Renal cortical epithelial cell (primary cell): ENCODE results near the gene MGAT4B. TPM values are rescaled to one million over a fixed set of nuclear protein-coding genes. Genes with fewer than 3 reads are reported as not detected.
A peak's percentile ranks its signal among the peaks of the same experiment; 100 is the strongest.

Source experiments
- DNase-seq: peaks from one replicate; pipeline ENCODE4 v3.0.0-alpha.2; 2011; ENCODE audit warnings: low read depth
- total RNA-seq: library from RNA; depleted of rRNA; stranded (reverse); fragments of >200 nt; gene quantifications from 2 replicates; pipeline ENCODE4 v1.2.3, GENCODE V29; 2014

The MGAT4B gene
- total RNA-seq, 1 donor from 2014 or later: 323 TPM

DNA sequence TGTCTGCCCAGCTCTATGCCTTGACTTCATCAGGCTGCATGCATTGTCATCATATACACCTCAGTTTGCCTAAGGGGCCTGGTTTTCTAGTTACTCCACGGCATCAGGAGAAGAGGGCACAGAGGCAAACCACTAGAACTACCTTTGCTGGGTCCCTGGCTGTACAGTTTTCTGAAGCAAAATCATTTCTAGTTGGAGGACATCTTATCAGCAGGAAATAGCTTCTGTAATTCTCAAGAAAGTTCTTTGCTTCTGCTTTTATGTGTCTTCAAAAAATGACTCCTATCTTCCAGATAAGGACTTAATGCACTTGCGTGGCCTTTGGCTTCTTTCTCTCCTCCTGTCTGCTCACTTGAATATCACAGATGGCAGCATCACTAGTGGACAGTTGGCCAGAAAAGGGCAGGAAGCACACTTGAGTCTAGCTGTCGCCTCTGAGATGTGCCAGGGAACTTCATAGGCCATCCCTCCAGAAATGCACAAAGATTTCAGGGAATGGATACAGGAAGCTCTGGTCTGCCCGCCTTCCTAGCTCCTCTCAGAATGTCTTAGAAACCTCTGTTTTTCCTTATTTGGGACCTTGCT is 35.3 kb downstream of the MGAT4B start:
- DNase-seq: no peak

DNA sequence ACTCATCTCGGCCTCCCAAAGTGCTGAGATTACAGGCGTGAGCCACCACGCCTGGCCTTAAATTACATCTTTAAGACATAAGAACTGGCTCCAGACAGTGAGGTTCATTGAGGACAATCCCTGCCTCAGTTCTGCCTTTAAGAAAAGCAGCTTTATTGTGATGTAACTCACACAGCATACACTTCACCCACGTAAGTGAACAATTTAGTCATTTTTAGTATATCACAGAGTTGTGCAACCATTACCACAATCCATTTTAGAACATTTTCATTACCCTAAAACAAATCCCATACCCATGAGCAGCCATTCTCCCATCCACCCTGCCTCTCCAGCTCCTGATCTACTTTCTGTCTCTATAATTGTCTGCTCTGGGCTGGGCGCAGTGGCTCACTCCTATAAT is 36.9 kb downstream of the MGAT4B start:
- no peak for DNase-seq

DNA sequence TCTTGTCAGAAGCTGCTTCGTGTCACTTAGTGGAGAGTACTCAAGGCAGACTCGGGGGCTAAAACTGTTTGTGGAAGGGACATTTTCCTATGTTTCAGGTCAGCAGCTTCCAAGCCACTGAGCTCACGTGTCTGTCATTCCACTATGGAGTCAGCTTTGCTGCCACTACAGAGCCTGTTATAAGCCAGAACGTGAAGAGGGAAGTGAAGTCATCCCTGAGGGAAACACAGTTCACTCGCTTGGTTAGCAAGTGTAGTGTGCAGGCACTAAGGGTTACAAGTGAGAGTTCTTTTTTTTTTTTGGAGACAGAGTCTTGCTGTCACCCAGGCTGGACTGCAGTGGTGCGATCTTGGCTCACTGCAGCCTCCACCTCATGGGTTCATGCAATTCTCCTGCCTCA is 37.4 kb downstream of the MGAT4B start:
- DNase-seq: no peak

DNA sequence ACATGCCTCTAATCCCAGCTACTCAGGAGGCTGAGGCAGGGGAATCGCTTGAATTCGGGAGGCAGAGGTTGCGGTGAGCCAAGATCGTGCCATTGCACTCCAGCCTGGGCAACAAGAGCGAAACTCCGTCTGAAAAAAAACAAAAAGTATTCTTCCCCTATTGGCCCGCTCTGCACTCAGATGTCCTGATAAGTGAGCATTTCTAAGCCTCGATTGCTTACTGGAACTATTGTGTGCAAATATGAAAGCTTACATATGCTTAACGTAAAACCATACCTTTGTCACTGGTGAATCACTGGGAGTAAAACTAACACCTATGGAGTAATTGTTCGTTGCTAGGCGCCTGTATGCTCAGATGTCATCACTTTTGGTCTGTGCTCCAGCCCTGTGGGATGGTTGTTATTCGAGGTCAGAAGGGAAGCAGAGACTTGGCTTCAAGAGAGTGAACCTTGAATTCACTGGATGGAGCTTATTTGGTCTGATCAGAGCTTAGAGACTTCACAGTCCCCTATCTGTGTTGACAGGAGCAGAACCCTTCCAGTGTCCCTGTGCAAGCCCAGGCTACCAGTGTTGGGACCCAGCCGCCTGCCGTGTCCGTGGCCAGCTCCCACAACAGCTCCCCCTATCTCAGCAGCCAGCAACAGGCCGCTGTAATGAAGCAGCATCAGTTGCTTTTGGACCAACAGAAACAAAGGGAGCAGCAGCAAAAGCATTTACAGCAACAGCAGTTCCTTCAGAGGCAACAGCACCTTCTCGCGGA is 38.2 kb downstream of the MGAT4B start:
- DNase-seq: no peak

DNA sequence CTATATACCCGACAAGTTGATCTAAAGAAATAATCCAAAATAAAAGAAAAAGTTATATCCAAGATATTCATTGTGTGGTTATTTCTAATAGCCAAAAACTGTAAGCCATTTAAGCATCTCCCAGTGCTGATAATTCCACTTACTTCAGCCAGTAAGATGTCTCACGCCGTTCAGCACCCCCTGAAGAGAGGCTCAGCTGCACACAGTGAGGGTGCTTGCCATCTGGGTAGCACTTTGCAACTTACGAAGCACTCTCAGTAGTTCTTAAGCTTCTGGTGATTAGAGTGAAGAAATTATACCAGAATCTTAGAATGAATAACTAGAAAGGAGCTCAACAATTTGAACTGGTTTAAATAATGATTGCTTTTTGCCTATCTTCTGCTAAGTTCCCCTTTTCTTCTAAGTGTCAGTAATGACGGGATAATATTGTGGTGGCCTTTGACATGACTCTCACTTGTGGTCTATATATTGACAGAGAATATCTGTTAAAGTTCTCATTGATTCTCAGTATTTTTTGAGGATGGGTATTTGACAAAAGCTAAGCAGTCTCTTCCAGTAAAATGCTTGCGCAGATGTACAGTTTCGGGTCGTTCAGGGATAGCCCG is 39.1 kb downstream of the MGAT4B start:
- no peak for DNase-seq

DNA sequence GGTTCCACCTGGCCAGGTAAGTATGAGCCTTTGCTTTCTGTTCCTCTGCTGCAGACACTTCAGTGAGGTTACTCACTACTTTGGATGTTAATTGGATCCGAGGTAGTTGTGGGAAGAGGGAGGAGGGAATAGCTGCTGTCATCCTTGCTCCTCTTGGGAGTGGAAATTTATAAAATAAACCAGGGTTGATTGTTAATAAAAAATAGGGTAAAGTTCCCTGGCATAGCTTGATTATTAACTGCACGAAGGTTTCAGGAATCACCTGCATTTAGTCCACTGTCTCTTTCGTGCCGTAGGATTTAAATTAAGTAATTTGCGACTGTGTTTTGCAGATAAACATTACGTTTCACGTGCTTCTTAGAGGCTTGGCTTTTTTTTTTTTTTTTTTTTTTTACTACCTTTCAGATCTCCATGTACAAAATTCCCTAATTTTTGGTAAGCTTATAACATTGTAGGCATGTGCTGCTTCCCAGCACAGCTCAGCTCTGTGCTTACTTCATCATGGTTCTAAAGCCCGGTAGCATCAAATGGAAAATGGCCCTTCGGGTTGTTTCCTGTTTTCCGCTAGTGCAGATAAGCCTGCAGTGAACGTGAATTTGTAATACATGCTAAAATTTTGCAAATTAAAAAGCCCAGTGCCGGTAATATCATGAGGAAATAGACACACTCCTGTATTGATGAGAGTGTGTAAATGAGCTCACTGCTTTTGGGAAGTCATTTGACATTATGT is 39.8 kb downstream of the MGAT4B start:
- peak; percentile 66 for DNase-seq

DNA sequence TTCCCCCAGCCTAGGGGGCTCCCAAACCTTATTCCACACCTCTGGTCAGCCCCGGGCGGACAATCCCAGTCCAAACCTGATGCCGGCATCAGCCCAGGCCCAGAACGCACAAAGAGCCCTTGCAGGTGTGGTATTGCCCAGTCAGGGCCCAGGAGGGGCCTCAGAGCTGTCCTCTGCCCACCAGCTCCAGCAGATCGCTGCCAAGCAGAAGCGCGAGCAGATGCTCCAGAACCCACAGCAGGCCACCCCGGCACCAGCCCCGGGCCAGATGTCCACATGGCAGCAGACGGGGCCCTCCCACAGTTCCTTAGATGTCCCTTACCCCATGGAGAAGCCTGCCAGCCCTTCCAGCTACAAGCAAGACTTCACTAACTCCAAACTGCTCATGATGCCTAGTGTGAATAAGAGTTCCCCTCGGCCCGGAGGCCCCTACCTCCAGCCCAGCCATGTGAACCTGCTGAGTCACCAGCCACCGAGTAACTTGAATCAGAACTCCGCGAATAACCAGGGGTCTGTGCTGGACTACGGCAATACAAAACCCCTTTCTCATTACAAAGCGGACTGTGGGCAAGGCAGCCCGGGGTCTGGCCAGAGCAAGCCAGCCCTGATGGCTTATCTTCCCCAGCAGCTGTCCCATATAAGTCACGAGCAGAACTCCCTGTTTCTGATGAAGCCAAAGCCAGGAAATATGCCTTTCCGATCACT is 40.5 kb downstream of the MGAT4B start:
- peak; percentile 75 for DNase-seq

DNA sequence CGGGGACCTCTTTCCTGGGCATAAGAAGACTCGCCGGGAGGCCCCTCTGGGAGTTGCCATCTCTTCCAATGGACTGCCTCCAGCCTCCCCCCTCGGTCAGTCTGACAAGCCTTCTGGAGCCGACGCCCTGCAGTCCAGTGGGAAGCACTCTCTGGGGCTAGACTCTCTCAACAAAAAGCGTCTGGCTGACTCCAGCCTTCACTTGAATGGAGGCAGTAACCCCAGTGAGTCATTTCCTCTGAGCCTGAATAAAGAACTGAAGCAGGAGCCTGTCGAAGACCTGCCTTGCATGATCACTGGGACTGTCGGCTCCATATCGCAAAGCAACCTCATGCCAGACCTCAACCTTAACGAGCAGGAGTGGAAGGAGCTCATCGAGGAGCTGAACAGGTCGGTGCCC is 41.3 kb downstream of the MGAT4B start:
- DNase-seq: peak; percentile 82

DNA sequence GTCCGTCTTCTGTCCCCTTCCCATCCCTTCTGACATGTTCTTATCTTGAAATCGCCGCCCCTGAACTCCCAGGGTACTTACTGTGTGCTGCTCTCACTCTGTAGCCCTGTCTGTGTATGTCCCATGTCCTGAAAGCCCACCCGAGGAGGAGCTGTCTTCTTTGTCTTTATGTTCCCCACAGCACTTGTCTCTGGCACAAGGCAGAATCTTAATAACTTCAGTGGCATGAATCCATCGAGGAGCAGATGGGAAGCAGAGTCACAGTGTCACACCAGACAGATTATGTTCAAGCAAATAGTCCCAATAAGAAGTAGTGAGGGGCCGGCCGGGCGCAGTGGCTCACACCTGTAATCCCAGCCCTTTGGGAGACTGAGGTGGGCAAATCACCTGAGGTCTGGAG is 42.6 kb downstream of the MGAT4B start:
- DNase-seq: no peak

DNA sequence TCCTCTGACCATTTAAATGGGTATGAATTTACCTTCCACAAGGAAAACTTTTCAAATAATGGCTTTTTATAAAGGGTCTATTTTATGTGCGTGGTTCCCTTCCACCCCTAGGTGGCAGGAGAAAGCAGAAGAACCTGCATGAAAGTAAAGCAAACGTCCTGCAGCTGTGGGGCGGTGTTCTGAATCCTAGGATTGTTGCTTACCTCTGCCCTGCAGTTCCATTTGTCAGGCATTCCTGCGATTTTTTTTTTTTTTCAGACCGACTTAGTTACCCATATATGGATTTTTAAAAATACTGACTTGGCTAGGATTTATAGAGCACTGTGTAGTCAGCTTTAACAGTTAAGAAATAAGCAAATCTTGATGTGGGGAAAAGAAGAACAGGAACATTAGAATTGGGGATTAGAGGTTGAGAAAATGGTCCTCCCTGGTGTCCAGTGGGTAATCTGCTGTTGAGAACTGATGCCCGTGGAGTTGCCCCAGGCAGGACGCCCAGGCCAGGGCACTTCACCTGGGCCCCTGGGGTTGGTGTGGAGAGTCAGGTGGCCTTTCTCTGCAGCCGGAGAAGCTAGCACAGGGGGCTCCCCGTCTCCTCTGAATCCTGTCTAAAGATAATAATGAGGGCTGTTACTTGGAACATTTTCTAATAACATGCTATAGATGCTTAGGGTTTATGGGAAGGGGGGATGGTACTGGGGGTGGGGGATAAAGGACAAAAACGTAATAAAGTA is 43.3 kb downstream of the MGAT4B start:
- DNase-seq: peak; percentile 85

DNA sequence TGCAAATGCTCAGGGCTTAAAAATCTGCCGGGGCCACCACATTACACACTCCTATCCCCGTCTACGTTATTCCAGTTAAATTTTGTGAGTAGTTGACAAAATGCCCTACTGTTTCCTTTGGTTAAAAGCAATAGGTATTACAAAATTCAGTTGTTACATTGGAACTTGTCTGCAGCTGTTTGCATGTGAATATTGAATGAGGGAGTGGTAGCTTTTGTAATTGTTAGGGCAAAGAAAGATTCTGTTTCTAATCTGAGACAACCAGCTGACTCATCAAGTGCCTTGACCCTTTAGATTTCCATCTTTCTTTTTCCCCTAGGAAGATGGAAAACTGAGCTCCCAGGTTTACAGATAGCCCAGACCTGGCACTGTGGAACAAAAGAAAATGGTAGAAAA is 43.9 kb downstream of the MGAT4B start:
- peak; percentile 62 for DNase-seq

DNA sequence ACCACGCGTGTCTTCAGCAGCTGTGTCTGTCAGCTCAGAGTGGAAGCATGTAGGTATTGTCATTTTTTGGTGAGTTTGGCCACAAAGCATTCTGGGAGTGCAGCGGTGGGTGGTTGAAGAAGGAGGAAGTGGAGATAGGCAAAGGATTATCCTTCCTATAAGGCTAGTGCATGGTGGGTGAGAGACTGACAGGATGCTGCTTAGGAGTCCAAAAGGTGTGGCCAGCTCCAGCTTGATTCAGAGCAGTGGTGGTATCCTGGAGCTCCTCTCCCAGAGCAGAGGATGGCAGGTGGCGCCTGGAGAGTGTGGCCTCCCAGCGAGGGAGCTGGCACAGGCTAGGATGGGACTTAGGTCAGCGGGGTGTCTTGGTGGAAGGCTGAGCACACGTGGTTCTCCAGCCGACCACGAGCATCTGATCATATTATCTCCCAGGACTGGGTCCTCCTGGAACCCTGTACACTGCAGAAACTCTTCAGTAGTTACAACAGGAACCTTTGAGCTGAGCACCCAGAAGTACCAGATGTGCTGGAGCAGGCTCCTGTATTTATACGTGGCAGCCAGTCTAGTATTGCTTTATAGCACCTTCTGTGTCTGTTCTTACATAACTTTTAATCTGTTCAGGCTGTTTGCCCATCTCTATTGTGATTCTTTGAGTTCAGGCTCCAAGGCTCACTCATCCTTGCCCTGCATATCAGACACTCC is 44.4 kb downstream of the MGAT4B start:
- DNase-seq: peak; percentile 42

DNA sequence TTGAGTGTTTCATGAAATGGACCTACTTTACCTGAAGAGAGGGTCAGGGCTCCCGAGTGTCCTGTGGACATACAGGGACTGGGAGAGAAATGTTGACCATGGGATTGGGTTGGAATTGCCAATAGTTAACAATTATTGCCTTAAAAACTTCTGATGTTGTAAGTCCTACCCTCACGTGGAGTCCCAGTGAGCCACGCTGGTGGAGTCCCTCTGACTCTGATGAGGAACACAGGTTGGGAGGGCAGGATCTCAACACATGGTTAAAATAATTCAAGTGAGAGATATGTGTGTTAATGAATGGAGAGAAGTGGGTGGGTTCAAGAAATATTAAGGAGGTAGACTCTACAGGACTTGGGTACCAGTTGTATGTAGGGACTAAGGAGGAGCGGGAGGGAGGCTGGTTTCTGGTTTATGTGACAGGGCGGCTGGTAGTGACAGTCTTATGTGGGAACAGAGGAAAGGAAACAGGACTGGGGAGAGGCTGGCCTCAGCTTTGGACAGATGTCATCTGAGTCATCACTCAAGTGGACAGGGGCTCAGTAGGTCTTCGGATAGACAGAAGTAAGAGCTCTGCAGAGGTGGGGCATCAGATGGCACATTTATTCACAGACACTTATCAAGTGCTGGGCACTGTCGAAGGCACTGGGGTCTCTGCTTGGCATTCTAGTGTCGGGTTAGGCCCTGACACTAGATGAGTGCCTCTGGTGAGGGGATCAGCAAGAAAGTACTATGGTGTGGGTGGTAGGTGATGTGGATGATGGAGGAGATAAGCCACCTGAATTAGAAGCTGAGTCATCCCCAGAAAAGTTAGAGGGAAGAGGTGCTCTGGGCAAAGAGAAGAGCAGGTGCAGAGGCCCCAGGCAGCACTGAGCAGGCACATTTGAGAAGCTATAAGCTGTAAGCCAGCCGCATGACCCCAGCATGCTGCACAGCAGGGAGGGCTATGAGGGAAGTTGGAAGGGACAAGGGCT is 46.8 kb downstream of the MGAT4B start:
- no peak for DNase-seq

DNA sequence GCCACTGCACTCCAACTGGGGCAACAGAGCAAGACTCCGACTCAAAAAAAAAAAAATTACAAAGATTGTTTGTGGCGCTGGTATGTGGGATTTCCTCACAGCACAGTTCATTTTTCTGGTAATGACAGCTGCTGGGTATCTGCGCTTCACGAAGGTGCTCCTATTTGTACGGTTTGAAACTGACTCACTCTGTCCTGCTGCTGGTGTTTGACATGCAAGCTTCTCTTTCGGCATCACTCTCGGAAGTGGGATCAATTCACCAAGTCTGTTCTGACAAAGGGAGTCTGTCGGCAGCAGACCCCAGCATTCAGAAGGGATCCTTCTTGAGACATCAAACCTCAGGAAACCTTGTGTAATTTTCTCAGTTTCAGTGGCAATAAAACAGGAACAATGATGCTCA is 47.7 kb downstream of the MGAT4B start:
- DNase-seq: no peak

DNA sequence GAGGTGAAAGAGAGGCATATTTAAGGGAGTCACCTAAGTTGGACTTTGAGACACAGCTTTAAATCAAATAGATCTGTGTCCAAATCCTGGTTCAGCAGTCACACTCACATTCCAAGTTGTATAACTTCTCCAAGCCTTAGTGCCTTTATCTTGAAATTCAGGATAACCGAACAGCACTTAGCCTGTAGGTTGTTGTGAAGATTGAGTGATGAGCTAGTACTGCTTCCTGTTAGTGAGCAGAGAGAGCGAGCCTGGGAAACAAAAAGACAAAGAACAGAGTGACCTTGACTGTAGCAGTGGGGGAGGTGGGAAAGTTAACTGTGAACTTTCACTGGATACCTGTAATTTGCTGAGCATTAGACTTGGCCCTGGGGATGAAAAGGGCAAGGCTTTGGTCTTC is 51.6 kb downstream of the MGAT4B start:
- DNase-seq: no peak

DNA sequence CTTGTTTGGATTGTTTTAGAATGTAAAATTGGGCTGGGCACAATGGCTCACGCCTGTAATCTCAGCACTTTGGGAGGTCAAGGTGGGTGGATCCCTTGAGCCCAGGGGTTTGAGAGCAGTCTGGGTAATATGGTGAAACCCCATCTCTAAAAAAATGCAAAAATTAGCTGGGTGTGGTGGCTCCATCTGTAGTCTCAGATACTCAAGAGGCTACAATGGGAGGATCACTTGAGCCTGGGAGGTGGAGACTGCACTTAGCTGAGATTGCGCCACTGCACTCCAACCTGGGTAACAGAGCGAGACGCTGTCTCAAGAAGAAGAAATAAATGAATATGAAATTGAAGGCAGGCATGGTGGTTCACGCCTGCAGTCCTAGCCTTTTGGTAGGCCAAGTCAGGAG is 52.7 kb downstream of the MGAT4B start:
- no peak for DNase-seq

DNA sequence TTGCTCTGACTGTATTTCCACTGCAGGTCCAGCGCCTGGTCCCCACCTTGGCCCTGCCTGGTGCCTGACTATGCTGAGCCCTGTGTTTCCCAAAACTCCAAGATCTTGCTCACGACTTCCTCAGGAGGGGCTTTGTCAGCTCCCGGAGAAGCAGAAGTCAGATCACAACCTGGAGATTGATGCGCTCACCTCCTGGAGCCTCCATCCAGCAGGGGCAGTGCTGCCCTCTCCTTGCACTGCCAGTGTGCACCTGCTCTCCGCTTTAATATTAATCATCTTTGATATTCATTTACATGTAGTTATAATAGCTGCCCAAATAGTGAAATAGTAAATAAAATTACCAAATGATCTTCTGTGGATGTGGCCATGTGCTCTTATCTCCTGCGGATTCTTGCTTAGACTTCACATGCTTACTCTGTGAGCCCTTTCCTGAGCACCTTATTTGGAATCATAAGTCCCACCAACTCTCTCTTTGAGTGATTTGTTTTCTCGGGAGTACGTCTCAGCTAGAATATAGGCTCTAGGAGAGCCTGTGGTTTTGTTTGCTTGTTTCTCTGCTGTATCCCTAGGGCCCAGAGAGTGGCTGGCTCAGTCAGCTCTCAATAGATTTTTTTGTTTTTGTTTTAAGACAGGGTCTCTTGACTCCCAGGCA is 56.7 kb downstream of the MGAT4B start:
- no peak for DNase-seq

DNA sequence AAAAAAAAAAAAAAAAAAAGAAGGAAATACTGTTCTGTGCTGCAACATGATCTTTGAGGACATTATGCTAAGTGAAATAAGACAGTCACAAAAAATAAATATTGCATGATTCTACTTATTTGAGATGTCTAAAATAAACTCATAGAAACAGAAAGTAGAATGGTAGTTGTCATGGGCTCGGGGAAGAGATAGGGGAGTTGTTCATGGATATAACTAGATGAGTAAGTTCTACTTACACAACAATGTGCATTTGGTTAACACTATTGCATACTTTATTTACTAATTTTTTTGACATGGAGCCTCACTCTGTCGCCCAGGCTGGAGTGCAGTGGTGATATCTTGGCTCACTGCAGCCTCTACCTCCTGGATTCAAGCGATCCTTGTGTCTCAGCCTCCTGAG is 58.9 kb downstream of the MGAT4B start:
- no peak for DNase-seq
